Sigmoid colon (tissue), 4 donors: ENCODE results near the gene PPA2.

Experiments used
- EP300 ChIP-seq, 4 donors: sonication (generic); formaldehyde crosslinking; IDR thresholded peaks; one replicate each; pipeline ENCODE4 v1.6.1; 2017; ENCODE audit warnings: antibody characterized with exemption in 4 of 4
- TF ChIP-seq, protein P1 (sequence below), 4 experiments: fragments of 450-650 bp in 3 of 4; fragments of 200-600 bp in 1 of 4; IDR thresholded peaks; one replicate each; pipeline ENCODE4 v1.5.1; 2016 to 2019; ENCODE audit warnings: antibody characterized with exemption in 4 of 4, mild to moderate bottlenecking in 3 of 4, moderate library complexity in 2 of 4

DNA sequence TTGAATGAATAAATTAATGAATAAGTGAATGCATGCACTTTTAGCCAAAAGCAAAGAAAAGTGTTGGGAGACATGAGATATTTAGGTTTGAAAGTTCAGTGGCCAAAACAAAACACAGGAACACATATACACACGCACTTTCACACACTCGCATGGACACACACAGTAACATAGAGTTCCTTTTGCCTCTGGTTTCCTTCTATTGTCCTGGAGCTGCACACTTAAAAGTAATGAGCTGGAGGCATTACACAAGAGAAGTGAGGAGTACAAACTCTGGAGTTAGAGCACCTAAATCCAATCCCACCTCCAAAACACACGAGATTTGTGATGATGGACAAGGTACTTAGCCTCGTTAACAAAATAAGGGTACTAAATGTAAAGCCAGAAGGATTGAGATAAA is 18.7 kb downstream of the PPA2 start:
- TF ChIP-seq, protein P1, sequence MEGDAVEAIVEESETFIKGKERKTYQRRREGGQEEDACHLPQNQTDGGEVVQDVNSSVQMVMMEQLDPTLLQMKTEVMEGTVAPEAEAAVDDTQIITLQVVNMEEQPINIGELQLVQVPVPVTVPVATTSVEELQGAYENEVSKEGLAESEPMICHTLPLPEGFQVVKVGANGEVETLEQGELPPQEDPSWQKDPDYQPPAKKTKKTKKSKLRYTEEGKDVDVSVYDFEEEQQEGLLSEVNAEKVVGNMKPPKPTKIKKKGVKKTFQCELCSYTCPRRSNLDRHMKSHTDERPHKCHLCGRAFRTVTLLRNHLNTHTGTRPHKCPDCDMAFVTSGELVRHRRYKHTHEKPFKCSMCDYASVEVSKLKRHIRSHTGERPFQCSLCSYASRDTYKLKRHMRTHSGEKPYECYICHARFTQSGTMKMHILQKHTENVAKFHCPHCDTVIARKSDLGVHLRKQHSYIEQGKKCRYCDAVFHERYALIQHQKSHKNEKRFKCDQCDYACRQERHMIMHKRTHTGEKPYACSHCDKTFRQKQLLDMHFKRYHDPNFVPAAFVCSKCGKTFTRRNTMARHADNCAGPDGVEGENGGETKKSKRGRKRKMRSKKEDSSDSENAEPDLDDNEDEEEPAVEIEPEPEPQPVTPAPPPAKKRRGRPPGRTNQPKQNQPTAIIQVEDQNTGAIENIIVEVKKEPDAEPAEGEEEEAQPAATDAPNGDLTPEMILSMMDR (IDR thresholded peaks at IDR 0.05) = no peak
- TF ChIP-seq EP300 (IDR thresholded peaks at IDR 0.05) = no peak
